H7 (cell line): ENCODE data around the gene REXO5. TPM values are rescaled to one million over a fixed set of nuclear protein-coding genes. Genes with fewer than 3 reads are reported as not detected.

Experiments
- DNase-seq: peaks from one replicate; pipeline ENCODE4 v3.0.0; 2012
- H3K27me3 ChIP-seq: 2 replicates; pipeline ENCODE4 v1.6.0; 2011; ENCODE audit warnings: mild to moderate bottlenecking, low read length; ENCODE audit not compliant: control insufficient read depth, insufficient read depth
- H3K36me3 ChIP-seq: replicated peaks from 2 replicates; pipeline ENCODE4 v1.5.1; 2011; ENCODE audit warnings: low read length; ENCODE audit not compliant: control insufficient read depth, insufficient read depth
- H3K4me3 ChIP-seq: 2 replicates; pipeline ENCODE4 v1.5.1; 2011; ENCODE audit warnings: low read depth, mild to moderate bottlenecking, control low read depth, low read length, moderate library complexity; ENCODE audit not compliant: insufficient read depth
- total RNA-seq: library from RNA; depleted of rRNA; stranded (reverse); fragments of >200 nt; shearing (Covaris generic); gene quantifications from 2 replicates; pipeline ENCODE4 v1.2.3, GENCODE V29; 2014

The REXO5 gene
- total RNA-seq, 1 experiment from 2014 or later = 11.3 TPM

DNA sequence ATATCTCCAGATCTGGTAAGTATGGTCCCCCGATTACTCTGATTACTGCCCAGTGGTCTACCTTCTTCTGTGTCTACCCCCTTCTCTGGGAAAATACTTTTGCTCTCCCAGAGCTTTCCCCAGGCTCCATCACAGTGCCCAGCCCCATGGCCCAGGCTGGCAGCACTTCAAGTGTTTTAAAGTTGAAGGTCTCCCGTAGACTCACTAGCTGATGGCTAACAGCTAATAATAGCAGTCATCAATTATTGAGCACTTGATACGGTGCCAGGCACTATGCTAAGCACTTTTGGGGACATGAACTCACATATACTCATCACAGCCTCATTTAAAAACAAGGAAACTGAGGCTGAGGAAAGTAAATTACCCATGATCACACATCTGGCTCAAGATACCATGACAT, 60.5 kb downstream of the REXO5 start:
- DNase-seq = no peak
- H3K27me3 ChIP-seq = no peaks in the 10 kb centered on the region
- H3K36me3 ChIP-seq = peaks cover 3% of the 10 kb centered on the region
- no peak overlapping the region for H3K4me3 ChIP-seq

DNA sequence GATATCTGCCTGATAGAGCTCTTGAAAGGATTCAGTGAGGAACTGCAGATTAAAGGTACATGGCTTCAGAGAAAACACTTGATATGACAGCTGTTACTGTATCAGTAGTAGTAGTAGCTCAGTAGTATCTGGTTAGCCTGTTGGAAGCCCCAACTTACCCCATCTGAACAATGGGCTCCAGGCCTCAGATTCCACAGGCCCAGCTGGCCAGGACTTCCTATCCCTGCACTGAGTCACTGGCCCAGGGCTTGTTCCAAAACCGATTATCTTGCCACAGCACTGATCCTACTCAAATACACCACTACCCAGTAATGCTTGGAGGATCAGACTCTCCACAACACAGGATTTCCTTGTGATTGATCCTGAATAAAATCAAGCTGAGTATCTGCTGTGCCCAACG, 61.3 kb downstream of the REXO5 start:
- H3K4me3 ChIP-seq = no peak overlapping the region
- no peaks in the 10 kb centered on the region for H3K36me3 ChIP-seq
- DNase-seq = no peak
- no peaks in the 10 kb centered on the region for H3K27me3 ChIP-seq

DNA sequence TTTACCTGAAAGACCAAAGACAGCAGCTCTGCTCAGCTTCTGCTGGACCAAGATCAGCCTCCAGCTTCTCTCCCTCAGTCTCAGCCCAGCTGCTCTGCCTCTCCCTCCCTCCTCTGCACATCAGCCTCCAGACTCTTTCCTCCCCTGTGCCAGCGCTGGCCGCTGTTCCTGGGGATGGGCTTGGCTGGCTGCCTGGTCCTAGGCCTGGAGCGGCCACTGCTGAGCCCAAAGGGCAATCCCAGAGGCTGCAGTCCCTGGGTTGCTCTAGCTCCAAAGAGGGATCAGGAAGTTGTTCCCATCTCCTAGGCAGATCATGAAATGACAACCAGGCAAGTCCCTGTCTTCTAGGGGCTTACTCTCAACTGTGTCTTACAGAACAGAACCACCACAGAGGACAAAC, 62.6 kb downstream of the REXO5 start:
- Histone ChIP-seq H3K36me3 (no peaks in the 10 kb centered on the region), H3K4me3 (no peak overlapping the region), H3K27me3 (no peaks in the 10 kb centered on the region)
- DNase-seq = no peak

DNA sequence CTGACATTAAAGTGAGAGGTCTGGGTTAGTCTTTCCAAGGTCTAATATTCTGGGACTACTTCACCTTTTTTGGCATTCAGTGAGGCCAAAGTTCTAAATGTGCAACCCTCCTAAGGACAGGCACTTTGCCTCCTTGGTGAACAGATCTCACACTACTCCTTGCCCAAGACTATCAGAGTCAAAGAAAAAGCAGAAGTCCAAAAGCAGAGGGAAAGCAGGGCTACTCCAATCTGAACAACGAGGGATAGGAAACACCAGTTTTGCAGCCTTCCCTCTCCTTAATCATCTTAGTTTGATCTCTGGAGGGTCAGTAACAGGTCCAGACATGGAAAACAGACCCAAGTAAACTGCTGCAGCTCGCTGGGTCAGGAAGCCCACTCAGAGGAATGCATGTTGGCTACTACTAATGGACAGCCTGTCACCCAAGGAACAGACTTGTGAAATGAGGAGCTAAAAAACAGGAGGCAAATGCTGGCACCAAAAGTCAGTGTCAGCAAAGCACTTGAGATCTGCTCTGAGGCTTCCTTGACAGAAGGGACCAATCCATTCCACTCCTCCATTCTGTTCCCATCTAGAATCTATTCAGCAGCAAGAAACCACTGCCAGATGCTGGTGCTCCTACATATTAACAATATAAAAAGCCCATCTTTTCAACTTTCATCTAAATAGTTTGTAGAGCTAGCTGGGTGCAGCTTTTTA, 63.9 kb downstream of the REXO5 start:
- Histone ChIP-seq H3K4me3 (no peak overlapping the region), H3K36me3 (no peaks in the 10 kb centered on the region), H3K27me3 (no peaks in the 10 kb centered on the region)
- DNase-seq = no peak

DNA sequence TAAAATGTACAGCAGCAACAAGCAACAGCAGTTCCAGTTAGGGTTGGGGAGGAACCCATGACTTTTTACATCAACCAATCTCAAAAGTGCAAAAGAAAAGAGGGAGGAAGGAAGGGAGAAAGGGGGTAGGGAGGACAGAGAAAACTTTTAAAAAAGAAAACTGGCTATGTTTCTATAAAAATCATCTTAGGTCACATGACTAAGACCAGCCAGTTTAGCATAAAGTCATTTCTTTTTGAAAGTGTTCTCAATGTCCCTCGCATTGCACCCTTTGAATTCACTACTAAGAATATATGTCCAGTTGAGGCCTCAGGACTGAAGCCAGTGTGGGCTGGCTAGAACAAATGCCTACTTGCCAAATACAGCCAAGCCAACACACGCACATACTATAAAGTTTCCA, 64.9 kb downstream of the REXO5 start:
- no peaks in the 10 kb centered on the region for H3K27me3 ChIP-seq
- no peaks in the 10 kb centered on the region for H3K36me3 ChIP-seq
- no peak overlapping the region for H3K4me3 ChIP-seq
- no peak for DNase-seq

DNA sequence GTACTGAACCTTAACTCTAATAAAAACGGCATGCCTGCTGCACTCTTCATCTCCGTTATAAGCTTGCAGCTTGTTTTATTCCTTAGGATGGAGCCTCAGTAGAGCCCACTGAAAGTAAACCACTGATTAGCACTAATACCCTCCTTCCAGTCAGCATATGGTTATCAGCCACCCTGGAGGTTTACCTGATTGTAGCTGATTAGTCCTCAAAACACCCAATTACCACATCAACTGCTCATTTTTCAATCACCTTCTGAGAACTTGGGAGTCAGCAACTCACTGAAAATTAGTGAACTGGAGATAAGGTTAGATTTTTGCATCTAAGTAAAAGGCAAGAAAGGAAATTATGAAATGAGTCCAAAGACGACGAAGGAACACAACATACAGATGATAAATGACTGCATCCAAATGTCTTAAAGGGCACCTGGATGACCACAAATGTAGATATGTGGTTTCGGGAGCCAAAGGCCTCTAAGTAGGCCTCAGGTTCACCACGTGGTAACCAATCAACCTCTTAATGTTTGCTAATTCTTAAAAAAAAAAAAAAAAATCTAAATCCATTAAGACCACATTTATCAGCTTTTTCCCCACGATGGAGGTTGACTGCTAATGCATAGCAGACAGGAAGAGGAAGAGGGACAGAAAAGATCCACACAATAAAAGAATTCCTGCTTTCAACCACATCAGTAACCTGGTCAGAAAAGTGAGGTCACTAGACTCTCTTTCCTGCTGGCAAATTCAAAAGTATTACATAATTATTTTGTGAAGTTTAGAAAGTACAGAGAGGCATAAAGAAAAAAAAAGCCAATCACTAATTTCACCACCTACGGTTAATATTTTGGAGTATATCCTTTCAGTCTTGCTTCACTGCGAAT, 65.9 kb downstream of the REXO5 start:
- no peaks in the 10 kb centered on the region for H3K27me3 ChIP-seq
- DNase-seq = no peak
- no peak overlapping the region for H3K4me3 ChIP-seq
- no peaks in the 10 kb centered on the region for H3K36me3 ChIP-seq

DNA sequence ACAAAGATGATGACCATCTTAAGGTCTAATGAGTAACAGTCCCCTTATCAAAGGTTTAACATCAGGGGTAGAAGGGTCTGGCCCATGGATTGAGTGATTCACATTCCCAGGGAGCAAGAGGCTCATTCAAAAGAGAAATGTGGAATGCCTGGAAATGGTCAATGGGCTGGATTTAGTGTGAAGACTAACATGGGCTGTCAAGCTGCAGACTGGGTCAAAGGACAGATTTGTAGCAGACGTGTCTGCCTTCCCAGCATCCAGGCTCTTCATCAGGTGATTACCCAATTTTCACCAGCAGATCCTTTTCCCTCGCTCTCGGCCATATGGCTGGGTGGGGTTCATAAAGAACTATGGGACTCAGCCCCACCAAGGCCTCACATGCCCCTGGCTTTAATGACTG, 67.0 kb downstream of the REXO5 start:
- no peak for DNase-seq
- no peak overlapping the region for H3K4me3 ChIP-seq
- no peaks in the 10 kb centered on the region for H3K27me3 ChIP-seq
- H3K36me3 ChIP-seq = no peaks in the 10 kb centered on the region

DNA sequence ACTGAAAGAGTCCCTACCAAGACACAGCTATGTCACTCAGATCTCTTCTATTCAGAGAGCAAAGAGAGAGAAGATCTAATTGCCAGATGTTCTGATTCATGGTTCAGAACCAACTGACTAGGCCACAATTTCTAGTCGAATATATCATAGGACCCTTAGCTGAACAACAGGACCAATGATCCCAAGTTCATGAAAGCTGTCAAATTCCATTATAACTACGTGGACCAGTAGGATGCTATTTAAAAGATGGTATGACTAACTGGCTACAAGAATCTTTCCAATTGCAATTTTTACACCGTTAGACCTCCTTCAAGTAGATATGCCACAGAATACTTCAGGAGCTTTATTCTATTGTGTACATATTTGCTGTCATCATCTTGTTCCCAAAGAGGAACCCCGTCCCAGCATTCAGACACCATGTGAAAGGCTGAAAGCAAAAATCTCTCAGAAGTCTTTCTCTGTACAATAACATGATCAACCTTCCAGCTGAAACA, 67.8 kb downstream of the REXO5 start:
- no peak overlapping the region for H3K4me3 ChIP-seq
- H3K36me3 ChIP-seq = no peaks in the 10 kb centered on the region
- H3K27me3 ChIP-seq = no peaks in the 10 kb centered on the region
- DNase-seq = no peak

DNA sequence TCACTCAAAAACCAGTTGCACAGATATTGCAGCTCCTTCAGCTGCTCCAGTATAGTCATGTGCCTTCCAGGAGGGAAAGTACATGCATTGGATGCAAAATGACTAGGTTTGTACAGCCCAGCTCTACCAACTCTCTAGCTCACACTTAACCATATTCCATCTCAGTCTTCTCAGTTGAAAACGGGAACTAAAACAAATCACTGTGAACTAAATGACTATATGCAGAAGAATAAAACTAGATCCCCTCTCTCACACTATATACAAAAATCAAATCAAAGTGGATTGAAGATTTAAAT, 69.0 kb downstream of the REXO5 start:
- H3K36me3 ChIP-seq = no peaks in the 10 kb centered on the region
- no peaks in the 10 kb centered on the region for H3K27me3 ChIP-seq
- no peak overlapping the region for H3K4me3 ChIP-seq
- DNase-seq = no peak

DNA sequence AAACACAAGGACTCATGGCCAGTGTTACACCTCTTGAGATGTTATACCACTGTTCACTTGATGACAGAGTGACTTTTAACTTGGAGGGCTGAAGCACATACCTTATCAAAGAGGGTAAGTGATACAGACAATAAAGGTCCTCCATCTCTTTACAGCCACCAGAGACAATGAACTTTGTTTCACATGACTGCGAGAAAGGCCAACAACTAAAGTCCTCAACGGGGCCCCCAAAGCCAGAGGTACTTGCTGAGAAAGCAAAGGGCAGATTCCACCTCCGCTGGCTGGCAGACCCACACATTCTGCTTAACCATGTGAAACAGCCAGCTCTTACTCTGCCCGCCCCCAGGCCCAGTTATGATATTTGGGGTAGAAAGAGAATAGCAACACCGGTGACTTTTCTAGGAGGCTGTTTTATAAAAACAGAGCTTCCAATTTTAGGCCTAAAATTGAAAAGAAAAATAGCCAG, 72.4 kb downstream of the REXO5 start:
- H3K36me3 ChIP-seq = no peaks in the 10 kb centered on the region
- H3K4me3 ChIP-seq = no peak overlapping the region
- DNase-seq = no peak
- no peaks in the 10 kb centered on the region for H3K27me3 ChIP-seq

DNA sequence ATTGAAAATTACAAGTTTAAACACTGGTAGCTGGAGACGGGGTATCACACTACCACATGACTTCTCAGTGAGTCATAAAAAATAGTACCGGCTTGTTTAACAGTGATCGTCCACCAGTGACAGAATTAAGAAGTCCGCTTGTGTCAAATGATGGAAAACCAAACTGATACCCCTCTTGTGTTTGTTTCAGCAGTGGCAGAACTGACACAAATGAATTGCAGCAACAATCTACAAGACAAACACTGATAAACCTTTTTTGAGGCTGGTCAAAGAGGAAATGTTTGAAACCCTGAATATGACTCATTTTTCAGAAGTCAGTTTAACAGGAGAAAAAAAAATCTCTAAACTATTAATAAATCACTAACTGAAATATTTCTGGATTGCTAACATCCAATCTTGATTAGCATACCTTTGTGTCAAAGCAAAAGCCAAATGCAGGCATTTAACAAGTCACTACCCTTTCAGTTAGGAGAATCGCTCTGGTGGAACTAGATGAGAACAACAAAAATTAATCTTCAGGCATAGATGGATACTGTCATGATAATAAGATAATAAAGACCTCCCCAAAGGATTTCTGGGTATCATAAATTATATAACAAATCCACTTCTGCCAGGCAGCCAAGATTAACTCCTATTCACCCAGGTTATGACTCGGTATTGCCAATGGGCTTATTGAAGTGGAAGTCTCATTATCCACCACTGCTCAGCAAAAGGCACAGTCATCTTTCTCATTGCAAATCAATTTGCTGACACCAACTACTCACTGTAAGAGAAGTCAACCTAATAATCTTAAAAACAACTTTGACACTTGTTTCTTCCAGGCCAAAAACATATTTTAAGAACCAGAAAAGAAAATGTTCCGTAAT, 73.1 kb downstream of the REXO5 start:
- Histone ChIP-seq H3K4me3 (no peak overlapping the region), H3K27me3 (no peaks in the 10 kb centered on the region), H3K36me3 (no peaks in the 10 kb centered on the region)
- no peak for DNase-seq

DNA sequence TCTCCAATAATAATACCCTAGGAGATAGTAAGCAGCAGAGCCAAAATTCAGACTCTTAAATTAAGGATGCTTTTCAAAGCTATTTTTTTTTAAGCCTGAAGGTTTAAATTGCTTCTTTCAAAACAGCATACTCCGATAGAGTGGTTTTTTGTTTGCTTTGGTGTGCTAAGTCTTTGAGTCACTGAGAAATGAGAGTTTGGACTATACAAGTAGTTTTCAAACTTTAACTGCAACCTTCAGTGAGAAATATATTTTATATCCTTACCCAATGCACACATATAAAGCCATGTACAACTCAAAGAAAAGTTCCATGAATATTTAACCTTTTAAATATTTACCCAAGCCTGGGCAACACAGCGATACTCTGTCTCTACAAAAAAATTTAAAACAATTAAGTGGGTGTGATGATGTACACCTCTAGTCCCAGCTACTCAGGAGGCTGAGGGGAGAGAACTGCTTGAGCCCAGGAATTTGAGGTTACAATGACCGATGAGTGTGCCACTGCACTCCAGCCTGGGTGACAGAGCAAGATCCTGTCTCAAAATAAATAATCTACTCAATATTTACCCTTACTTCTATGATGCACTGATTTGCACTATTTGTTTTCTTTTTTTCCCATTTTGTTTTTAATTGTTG, 74.7 kb downstream of the REXO5 start:
- no peaks in the 10 kb centered on the region for H3K36me3 ChIP-seq
- no peaks in the 10 kb centered on the region for H3K27me3 ChIP-seq
- DNase-seq = no peak
- no peak overlapping the region for H3K4me3 ChIP-seq

DNA sequence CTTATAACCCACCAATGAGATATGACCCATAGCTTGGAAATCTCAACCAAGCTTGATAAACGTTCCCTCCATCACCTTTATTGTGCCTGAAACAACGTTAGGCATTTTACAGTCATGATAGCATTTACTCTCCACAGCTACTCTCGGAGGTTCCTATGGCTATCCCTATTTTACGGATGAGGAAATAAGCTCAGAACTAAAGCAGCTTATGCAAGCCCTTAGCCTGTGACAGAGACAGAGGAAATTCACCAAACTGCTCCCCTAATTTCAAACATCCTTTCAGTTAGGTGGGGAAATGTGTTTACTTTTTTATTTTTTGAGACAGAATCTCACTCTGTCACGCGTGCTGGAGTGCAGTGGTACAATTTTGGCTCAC, 75.2 kb downstream of the REXO5 start:
- Histone ChIP-seq H3K4me3 (no peak overlapping the region), H3K36me3 (no peaks in the 10 kb centered on the region), H3K27me3 (no peaks in the 10 kb centered on the region)
- DNase-seq = no peak

DNA sequence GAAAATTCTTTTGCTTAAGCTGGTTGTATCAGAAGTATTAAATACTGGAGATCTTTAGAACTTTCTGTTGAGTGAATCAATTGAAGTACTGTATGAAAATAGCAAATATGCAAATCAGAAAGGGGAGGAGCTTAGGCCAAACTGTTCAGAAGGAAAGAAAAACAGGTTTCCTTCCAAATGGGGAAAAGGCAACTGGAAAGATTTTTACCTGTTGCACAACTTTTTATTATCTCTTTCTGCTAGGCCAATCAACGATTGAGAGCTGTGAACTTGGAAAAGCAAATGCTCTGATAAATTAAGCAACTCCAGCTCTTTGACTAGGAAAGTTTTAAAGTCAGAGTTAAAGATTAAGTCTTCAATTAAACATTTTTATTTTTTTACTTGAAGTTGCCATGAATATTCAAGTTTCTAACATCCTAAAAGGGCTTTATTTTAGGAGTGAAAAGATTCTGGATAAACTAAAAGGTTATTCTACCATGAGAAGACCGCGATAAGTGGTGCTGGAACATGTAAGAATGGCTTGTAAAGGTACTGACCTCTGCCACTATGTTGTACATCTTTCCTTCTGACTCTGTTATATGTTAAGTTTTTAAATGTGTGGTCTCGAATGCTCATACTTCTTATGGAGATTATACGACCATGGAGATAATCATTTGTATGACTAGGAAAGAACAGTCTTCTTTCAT, 77.4 kb downstream of the REXO5 start:
- Histone ChIP-seq H3K36me3 (no peaks in the 10 kb centered on the region), H3K27me3 (no peaks in the 10 kb centered on the region), H3K4me3 (no peak overlapping the region)
- DNase-seq = no peak
